Stimulated activated CD4-positive, alpha-beta T cell treated with anti-CD3 and anti-CD28 coated beads, Interleukin-4, amount 100 ng/mL, for 4 hours (primary cell): ENCODE results near the gene JARID2.
"Not testable (repeated sequence)": the region's sequence is repeated elsewhere in the genome, so short reads cannot be mapped to it uniquely, and the experiment has no call there.

Source experiments
- DNase-seq, 2 experiments: peaks; one replicate each; pipeline ENCODE4 v3.0.0-alpha.2; 2020

The JARID2 gene

GRCh38 chr6:15405129-15406068 is 159.5 kb downstream of the JARID2 start:
- DNase-seq, result no peak

- DNase-seq, result no peak
These were observed 160.6 kb downstream of the JARID2 start for GRCh38 chr6:15406452-15406851.

- no peak for DNase-seq
These were observed 162.1 kb downstream of the JARID2 start for GRCh38 chr6:15408008-15408407.

- no peak for DNase-seq
These were observed 162.9 kb downstream of the JARID2 start for GRCh38 chr6:15408758-15409157.

- DNase-seq, result no peak
These were observed 163.6 kb downstream of the JARID2 start for GRCh38 chr6:15409301-15410125.

- DNase-seq, result no peak
These were observed 164.2 kb downstream of the JARID2 start for GRCh38 chr6:15410126-15410391.

- DNase-seq, result no peak
These were observed 164.9 kb downstream of the JARID2 start for GRCh38 chr6:15410752-15411151.

GRCh38 chr6:15411766-15412165 is 165.9 kb downstream of the JARID2 start:
- no peak for DNase-seq

GRCh38 chr6:15412767-15413166 is 166.9 kb downstream of the JARID2 start:
- DNase-seq, result no peak

GRCh38 chr6:15413466-15414234 is 167.8 kb downstream of the JARID2 start:
- no peak for DNase-seq

GRCh38 chr6:15414235-15414612 is 168.4 kb downstream of the JARID2 start:
- no peak for DNase-seq

GRCh38 chr6:15415622-15416021 is 169.8 kb downstream of the JARID2 start:
- DNase-seq, result not testable (repeated sequence)

- DNase-seq, result no peak
These were observed 171.2 kb downstream of the JARID2 start for GRCh38 chr6:15416932-15417509.

- peak; percentile 12 to 54 for DNase-seq
These were observed 171.9 kb downstream of the JARID2 start for GRCh38 chr6:15417811-15418210.

- DNase-seq, result no peak
These were observed 173.6 kb downstream of the JARID2 start for GRCh38 chr6:15419493-15419892.

GRCh38 chr6:15420959-15421438 is 175.1 kb downstream of the JARID2 start:
- DNase-seq, result no peak

GRCh38 chr6:15421945-15422733 is 176.3 kb downstream of the JARID2 start:
- DNase-seq, result no peak

- no peak for DNase-seq
These were observed 177.6 kb downstream of the JARID2 start for GRCh38 chr6:15423286-15423993.

- DNase-seq, result no peak
These were observed 180.1 kb downstream of the JARID2 start for GRCh38 chr6:15425947-15426346.

- no peak for DNase-seq
These were observed 180.5 kb downstream of the JARID2 start for GRCh38 chr6:15426395-15426794.

GRCh38 chr6:15426901-15427300 is 181.0 kb downstream of the JARID2 start:
- DNase-seq, result no peak
